Suppressor macrophage treated with lipopolysaccharide for 4 hours (primary cell): ENCODE measurements around the gene SUV39H2.
"Not testable (repeated sequence)": the region's sequence is repeated elsewhere in the genome, so short reads cannot be mapped to it uniquely, and the experiment has no call there.

ENCODE experiments used
- DNase-seq: peaks from one replicate; pipeline ENCODE4 v3.0.0-alpha.2; 2020

The SUV39H2 gene

GRCh38 chr10:14878266-14879123, at the start of gene SUV39H2:
TSS of gene SUV39H2 (plus strand) at chr10:14878866. CDS start at chr10:14878889, 23 bp downstream.
- DNase-seq = peak; percentile 99

GRCh38 chr10:14833106-14833505, 45.6 kb upstream of the SUV39H2 start:
- no peak for DNase-seq

GRCh38 chr10:14836208-14836607, 42.5 kb upstream of the SUV39H2 start:
- no peak for DNase-seq

GRCh38 chr10:14837003-14837756, 41.5 kb upstream of the SUV39H2 start:
- no peak for DNase-seq

- DNase-seq = peak; percentile 100
Observed at GRCh38 chr10:14837757-14838581, 40.7 kb upstream of the SUV39H2 start, which contains the start of the genes CDNF, HSPA14 and MSANTD7. TSS of gene CDNF (minus strand) at chr10:14838037. CDS start at chr10:14837946, 91 bp downstream. TSS of gene HSPA14 (plus strand) at chr10:14838306. CDS start at chr10:14838403, 97 bp downstream. TSS of gene MSANTD7 (plus strand) at chr10:14838306. CDS start at chr10:14842285, 3,979 bp downstream.

- DNase-seq = peak; percentile 26
Observed at GRCh38 chr10:14838582-14839304, 39.9 kb upstream of the SUV39H2 start.

GRCh38 chr10:14839305-14839695, 39.4 kb upstream of the SUV39H2 start:
- DNase-seq = no peak

GRCh38 chr10:14840178-14840577, 38.5 kb upstream of the SUV39H2 start:
- no peak for DNase-seq

- DNase-seq = no peak
Observed at GRCh38 chr10:14843327-14843988, 35.2 kb upstream of the SUV39H2 start.

GRCh38 chr10:14844948-14845347, 33.7 kb upstream of the SUV39H2 start:
- no peak for DNase-seq

- DNase-seq = no peak
Observed at GRCh38 chr10:14852236-14852635, 26.4 kb upstream of the SUV39H2 start.

- no peak for DNase-seq
Observed at GRCh38 chr10:14855453-14855852, 23.2 kb upstream of the SUV39H2 start.

- DNase-seq = no peak
Observed at GRCh38 chr10:14858338-14858960, 20.2 kb upstream of the SUV39H2 start.

- no peak for DNase-seq
Observed at GRCh38 chr10:14859043-14859442, 19.6 kb upstream of the SUV39H2 start.

- no peak for DNase-seq
Observed at GRCh38 chr10:14859775-14860174, 18.9 kb upstream of the SUV39H2 start.

GRCh38 chr10:14860791-14861190, 17.9 kb upstream of the SUV39H2 start:
- DNase-seq = no peak

GRCh38 chr10:14864466-14864865, 14.2 kb upstream of the SUV39H2 start:
- DNase-seq = not testable (repeated sequence)

GRCh38 chr10:14864871-14865270, 13.8 kb upstream of the SUV39H2 start:
- not testable (repeated sequence) for DNase-seq

GRCh38 chr10:14873090-14873760, 5.4 kb upstream of the SUV39H2 start:
- DNase-seq = no peak

GRCh38 chr10:14875941-14876340, 2.7 kb upstream of the SUV39H2 start:
- no peak for DNase-seq
